ENCODE measurements around the gene MAD1L1.

- TF ChIP-seq EGR1 (IDR thresholded peaks at IDR 0.05; ENCODE audit: low read depth): no peak
- TF ChIP-seq MAX (IDR thresholded peaks at IDR 0.05): no peak
- TF ChIP-seq POLR2A (IDR thresholded peaks at IDR 0.05; ENCODE audit: borderline replicate concordance, extremely low read depth, insufficient read depth, insufficient read length): no peak
- TF ChIP-seq ZNF274 (IDR thresholded peaks at IDR 0.05; ENCODE audit: low read depth, low read length): no peak
- no peak for TF ChIP-seq CTCF (IDR thresholded peaks at IDR 0.05 in 2 of 3, conservative IDR thresholded peaks at IDR 0.05 in 1 of 3; ENCODE audit: borderline replicate concordance in 1 of 3, insufficient read depth in 1 of 3, low read depth in 2 of 3, low read length in 2 of 3)
- no peak for TF ChIP-seq EZH2phosphoT487 (IDR thresholded peaks at IDR 0.05; ENCODE audit: borderline replicate concordance)
- no peak for TF ChIP-seq FOSL1 (IDR thresholded peaks at IDR 0.05; ENCODE audit: low read depth)
- no peak for TF ChIP-seq ZFX (IDR thresholded peaks at IDR 0.05)
- no peak for TF ChIP-seq JUND (IDR thresholded peaks at IDR 0.05)
- no peak for TF ChIP-seq ZBTB33 (IDR thresholded peaks at IDR 0.05; ENCODE audit: extremely low read depth, insufficient replicate concordance, low read length)
- TF ChIP-seq SIN3A (IDR thresholded peaks at IDR 0.05; ENCODE audit: low read depth): no peak
- no peak for TF ChIP-seq POLR2AphosphoS5 (IDR thresholded peaks at IDR 0.05; ENCODE audit: low read depth, low read length)
- no peak for TF ChIP-seq ELF1 (IDR thresholded peaks at IDR 0.05; ENCODE audit: borderline replicate concordance, low read depth)
Observed at GRCh38 chr7:2066251-2066919, 166.4 kb downstream of the MAD1L1 start.
